Measurements from ENCODE around the gene PPP1R15A.

DNA sequence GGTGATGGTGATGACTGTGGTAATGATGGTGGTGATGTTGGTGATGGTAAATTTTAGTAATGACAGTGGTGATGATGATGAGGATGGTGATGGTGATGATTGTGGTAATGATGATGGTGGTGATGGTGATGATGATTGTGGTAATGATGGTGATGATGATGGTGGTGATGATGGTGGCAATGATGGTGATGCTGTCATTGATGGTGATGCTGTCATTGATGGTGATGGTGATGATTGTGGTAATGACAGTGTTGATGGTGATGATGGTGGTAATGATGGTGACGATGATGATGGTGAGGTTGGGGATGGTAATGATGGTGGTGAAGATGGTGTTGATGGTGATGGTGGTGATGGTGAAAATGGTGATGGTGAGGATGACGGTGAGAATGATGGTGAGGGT lies 49.7 kb upstream of the PPP1R15A start:
- TF ChIP-seq, protein P1, sequence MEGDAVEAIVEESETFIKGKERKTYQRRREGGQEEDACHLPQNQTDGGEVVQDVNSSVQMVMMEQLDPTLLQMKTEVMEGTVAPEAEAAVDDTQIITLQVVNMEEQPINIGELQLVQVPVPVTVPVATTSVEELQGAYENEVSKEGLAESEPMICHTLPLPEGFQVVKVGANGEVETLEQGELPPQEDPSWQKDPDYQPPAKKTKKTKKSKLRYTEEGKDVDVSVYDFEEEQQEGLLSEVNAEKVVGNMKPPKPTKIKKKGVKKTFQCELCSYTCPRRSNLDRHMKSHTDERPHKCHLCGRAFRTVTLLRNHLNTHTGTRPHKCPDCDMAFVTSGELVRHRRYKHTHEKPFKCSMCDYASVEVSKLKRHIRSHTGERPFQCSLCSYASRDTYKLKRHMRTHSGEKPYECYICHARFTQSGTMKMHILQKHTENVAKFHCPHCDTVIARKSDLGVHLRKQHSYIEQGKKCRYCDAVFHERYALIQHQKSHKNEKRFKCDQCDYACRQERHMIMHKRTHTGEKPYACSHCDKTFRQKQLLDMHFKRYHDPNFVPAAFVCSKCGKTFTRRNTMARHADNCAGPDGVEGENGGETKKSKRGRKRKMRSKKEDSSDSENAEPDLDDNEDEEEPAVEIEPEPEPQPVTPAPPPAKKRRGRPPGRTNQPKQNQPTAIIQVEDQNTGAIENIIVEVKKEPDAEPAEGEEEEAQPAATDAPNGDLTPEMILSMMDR (IDR thresholded peaks at IDR 0.05) = no peak
- TF ChIP-seq EZH2phosphoT487 (IDR thresholded peaks at IDR 0.05) (no peak), EZH2 (IDR thresholded peaks at IDR 0.05) (no peak)
